DOHH2 (cell line): ENCODE data around the gene FLRT1.

ENCODE experiments used
- H3F3A ChIP-seq: fragments of 200-600 bp; sonication (generic), shearing (Covaris generic); 2 replicates; pipeline ENCODE4 v1.6.0; 2016; ENCODE audit warnings: antibody characterized with exemption, mild to moderate bottlenecking; ENCODE audit not compliant: control insufficient read depth, insufficient read depth
- H3K27ac ChIP-seq: fragments of 200-600 bp; sonication (generic); 2 replicates; pipeline ENCODE4 v1.5.1; 2014; ENCODE audit warnings: low read depth, mild to moderate bottlenecking, low read length, moderate library complexity
- H3K27me3 ChIP-seq: fragments of 200-600 bp; sonication (generic); 2 replicates; pipeline ENCODE4 v1.6.1; 2014; ENCODE audit warnings: mild to moderate bottlenecking, low read length, mixed read lengths; ENCODE audit not compliant: control insufficient read depth
- H3K36me3 ChIP-seq: fragments of 200-600 bp; sonication (generic); 2 replicates; pipeline ENCODE4 v1.6.1; 2014; ENCODE audit warnings: mild to moderate bottlenecking, low read length, moderate library complexity, mixed read lengths; ENCODE audit not compliant: control insufficient read depth
- H3K4me1 ChIP-seq: fragments of 200-600 bp; sonication (generic); 2 replicates; pipeline ENCODE4 v1.6.1; 2014; ENCODE audit warnings: mild to moderate bottlenecking, low read length, mixed read lengths; ENCODE audit not compliant: control insufficient read depth
- H3K4me2 ChIP-seq: fragments of 200-600 bp; sonication (generic); 2 replicates; pipeline ENCODE4 v1.6.0; 2014; ENCODE audit warnings: mild to moderate bottlenecking, low read length, moderate library complexity
- H3K4me3 ChIP-seq: fragments of 200-600 bp; sonication (generic); 2 replicates; pipeline ENCODE4 v1.5.1; 2014; ENCODE audit warnings: mild to moderate bottlenecking, low read length, mixed read lengths
- H3K79me2 ChIP-seq: fragments of 200-600 bp; sonication (generic); 2 replicates; pipeline ENCODE4 v1.6.1; 2014; ENCODE audit warnings: mild to moderate bottlenecking, low read length, mixed read lengths; ENCODE audit not compliant: control insufficient read depth
- H3K9me2 ChIP-seq: fragments of 200-600 bp; sonication (generic); replicated peaks from 2 replicates; pipeline ENCODE4 v1.6.1; 2014; ENCODE audit warnings: mild to moderate bottlenecking, low read length, mixed read lengths; ENCODE audit not compliant: control insufficient read depth
- H3K9me3 ChIP-seq: fragments of 200-600 bp; sonication (generic); 2 replicates; pipeline ENCODE4 v1.6.1; 2014; ENCODE audit warnings: antibody characterized with exemption, low read length, mixed read lengths; ENCODE audit not compliant: control insufficient read depth, insufficient read depth
- H4K20me1 ChIP-seq: fragments of 200-600 bp; sonication (generic); 2 replicates; pipeline ENCODE4 v1.6.0; 2014; ENCODE audit warnings: low read depth, mild to moderate bottlenecking, antibody characterized with exemption, low read length, moderate library complexity; ENCODE audit not compliant: control insufficient read depth, insufficient read depth
- CTCF ChIP-seq: fragments of 200-600 bp; sonication (generic); IDR thresholded peaks from one replicate; pipeline ENCODE4 v1.5.1; 2014; ENCODE audit warnings: antibody characterized with exemption, mild to moderate bottlenecking, low read depth, low read length; ENCODE audit not compliant: poor library complexity, severe bottlenecking
- EZH2phosphoT487 ChIP-seq: fragments of 200-600 bp; sonication (generic); IDR thresholded peaks from 2 replicates; pipeline ENCODE4 v1.6.1; 2017; ENCODE audit warnings: borderline replicate concordance, mild to moderate bottlenecking, antibody characterized with exemption, low read length, moderate library complexity, mixed read lengths

Gene FLRT1

GRCh38 chr11:64052938-64053622, 17.3 kb downstream of the FLRT1 start:
- Histone ChIP-seq H3K4me3 (no peak overlapping the region), H3K36me3 (no peaks in the 10 kb centered on the region), H3K9me2 (no peaks in the 10 kb centered on the region), H3K27ac (no peak overlapping the region), H3K27me3 (no peaks in the 10 kb centered on the region), H3K4me2 (no peak overlapping the region), H4K20me1 (no peaks in the 10 kb centered on the region), H3K9me3 (no peaks in the 10 kb centered on the region), H3F3A (no peaks in the 10 kb centered on the region), H3K79me2 (no peaks in the 10 kb centered on the region), H3K4me1 (no peaks in the 10 kb centered on the region)
- TF ChIP-seq EZH2phosphoT487, result no peak
- TF ChIP-seq CTCF, result no peak

- H4K20me1 ChIP-seq, result no peaks in the 10 kb centered on the region
- no peaks in the 10 kb centered on the region for H3K36me3 ChIP-seq
- H3K79me2 ChIP-seq, result no peaks in the 10 kb centered on the region
- no peak overlapping the region for H3K27ac ChIP-seq
- H3K27me3 ChIP-seq, result no peaks in the 10 kb centered on the region
- no peak for TF ChIP-seq EZH2phosphoT487
- TF ChIP-seq CTCF, result no peak
- no peaks in the 10 kb centered on the region for H3F3A ChIP-seq
- no peak overlapping the region for H3K4me2 ChIP-seq
- no peaks in the 10 kb centered on the region for H3K4me1 ChIP-seq
- H3K4me3 ChIP-seq, result no peak overlapping the region
- no peaks in the 10 kb centered on the region for H3K9me3 ChIP-seq
- H3K9me2 ChIP-seq, result no peaks in the 10 kb centered on the region
These were observed 18.0 kb downstream of the FLRT1 start for GRCh38 chr11:64053699-64054098.

- no peaks in the 10 kb centered on the region for H3K9me3 ChIP-seq
These were observed 19.3 kb downstream of the FLRT1 start for GRCh38 chr11:64055077-64055476.

More at GRCh38 chr11:64055077-64055476, 19.3 kb downstream of the FLRT1 start:
- no peaks in the 10 kb centered on the region for H3K27me3 ChIP-seq
- H3K4me3 ChIP-seq, result no peak overlapping the region
- H3F3A ChIP-seq, result no peaks in the 10 kb centered on the region
- H3K4me1 ChIP-seq, result no peaks in the 10 kb centered on the region
- no peak overlapping the region for H3K4me2 ChIP-seq
- H3K27ac ChIP-seq, result no peak overlapping the region
- TF ChIP-seq EZH2phosphoT487 (no peak), CTCF (no peak)
- no peaks in the 10 kb centered on the region for H3K79me2 ChIP-seq
- no peaks in the 10 kb centered on the region for H3K9me2 ChIP-seq
- no peaks in the 10 kb centered on the region; the same call in 1 of the 2 replicates for H4K20me1 ChIP-seq
- no peaks in the 10 kb centered on the region for H3K36me3 ChIP-seq
